Activated effector memory CD4-positive, alpha-beta T cell treated with anti-CD3 and anti-CD28 coated beads, Interleukin-2, amount 50 U/mL, for 16 hours (primary cell): ENCODE data around the gene RNASEH2B.

Experiments
- DNase-seq: peaks from one replicate; pipeline ENCODE4 v3.0.0-alpha.2; 2020

RNASEH2B gene

GRCh38 chr13:50908371-50908770 is 1.2 kb upstream of the RNASEH2B start:
- DNase-seq = no peak

GRCh38 chr13:50910485-50910805 is 854 bp downstream of the RNASEH2B start:
- DNase-seq = no peak

- DNase-seq = no peak
Measured at GRCh38 chr13:50911081-50911631, 1.6 kb downstream of the RNASEH2B start.

- DNase-seq = peak; percentile 96
Measured at GRCh38 chr13:50911937-50912795, 2.6 kb downstream of the RNASEH2B start.

GRCh38 chr13:50912851-50913250 is 3.3 kb downstream of the RNASEH2B start:
- no peak for DNase-seq

- no peak for DNase-seq
Measured at GRCh38 chr13:50914176-50914700, 4.6 kb downstream of the RNASEH2B start.

- no peak for DNase-seq
Measured at GRCh38 chr13:50914848-50915247, 5.3 kb downstream of the RNASEH2B start.

- peak; percentile 64 for DNase-seq
Measured at GRCh38 chr13:50915565-50915964, 6.0 kb downstream of the RNASEH2B start.

GRCh38 chr13:50916701-50917184 is 7.2 kb downstream of the RNASEH2B start:
- DNase-seq = no peak

GRCh38 chr13:50917572-50917971 is 8.0 kb downstream of the RNASEH2B start:
- DNase-seq = no peak

- no peak for DNase-seq
Measured at GRCh38 chr13:50918567-50918966, 9.0 kb downstream of the RNASEH2B start.

GRCh38 chr13:50919277-50919676 is 9.7 kb downstream of the RNASEH2B start:
- DNase-seq = no peak

- DNase-seq = no peak
Measured at GRCh38 chr13:50921706-50922105, 12.1 kb downstream of the RNASEH2B start.

GRCh38 chr13:50923272-50923671 is 13.7 kb downstream of the RNASEH2B start:
- DNase-seq = no peak

- DNase-seq = no peak
Measured at GRCh38 chr13:50924025-50924424, 14.4 kb downstream of the RNASEH2B start.

GRCh38 chr13:50927701-50928100 is 18.1 kb downstream of the RNASEH2B start:
- DNase-seq = no peak

- no peak for DNase-seq
Measured at GRCh38 chr13:50928102-50928501, 18.5 kb downstream of the RNASEH2B start.

GRCh38 chr13:50928659-50929462 is 19.3 kb downstream of the RNASEH2B start:
- no peak for DNase-seq

- DNase-seq = no peak
Measured at GRCh38 chr13:50932091-50932490, 22.5 kb downstream of the RNASEH2B start.

GRCh38 chr13:50934735-50935435 is 25.3 kb downstream of the RNASEH2B start:
- no peak for DNase-seq

GRCh38 chr13:50936679-50937078 is 27.1 kb downstream of the RNASEH2B start:
- DNase-seq = no peak

GRCh38 chr13:50940509-50940908 is 30.9 kb downstream of the RNASEH2B start:
- no peak for DNase-seq

- DNase-seq = no peak
Measured at GRCh38 chr13:50941146-50941545, 31.6 kb downstream of the RNASEH2B start.
